GM19351 (cell line): ENCODE results near the gene EDIL3.
"Not testable (repeated sequence)": the region's sequence is repeated elsewhere in the genome, so short reads cannot be mapped to it uniquely, and the experiment has no call there.

ENCODE experiments used
- ATAC-seq: cut with Tn5 transposase; IDR thresholded peaks from one replicate; pipeline ENCODE4 v1.9.1; 2021; ENCODE audit warnings: mild to moderate bottlenecking, moderate library complexity; ENCODE audit not compliant: unreplicated experiment

The EDIL3 gene

GRCh38 chr5:84301535-84301934 is 83.1 kb downstream of the EDIL3 start:
- ATAC-seq = no peak

GRCh38 chr5:84299959-84300358 is 84.7 kb downstream of the EDIL3 start:
- no peak for ATAC-seq

- no peak for ATAC-seq
Measured at GRCh38 chr5:84298628-84299027, 86.1 kb downstream of the EDIL3 start.

GRCh38 chr5:84297641-84298040 is 87.0 kb downstream of the EDIL3 start:
- ATAC-seq = not testable (repeated sequence)

- no peak for ATAC-seq
Measured at GRCh38 chr5:84292788-84293653, 91.7 kb downstream of the EDIL3 start.

GRCh38 chr5:84292000-84292642 is 92.6 kb downstream of the EDIL3 start:
- no peak for ATAC-seq

GRCh38 chr5:84290673-84291072 is 94.0 kb downstream of the EDIL3 start:
- no peak for ATAC-seq

GRCh38 chr5:84290161-84290560 is 94.5 kb downstream of the EDIL3 start:
- ATAC-seq = no peak

- peak; percentile 65 for ATAC-seq
Measured at GRCh38 chr5:84287951-84288350, 96.7 kb downstream of the EDIL3 start.

GRCh38 chr5:84286662-84287061 is 98.0 kb downstream of the EDIL3 start:
- no peak for ATAC-seq

GRCh38 chr5:84285641-84286637 is 98.7 kb downstream of the EDIL3 start:
- ATAC-seq = no peak

GRCh38 chr5:84281383-84281782 is 103.3 kb downstream of the EDIL3 start:
- ATAC-seq = no peak

- no peak for ATAC-seq
Measured at GRCh38 chr5:84279234-84279633, 105.4 kb downstream of the EDIL3 start.

- no peak for ATAC-seq
Measured at GRCh38 chr5:84275609-84276008, 109.1 kb downstream of the EDIL3 start.

- peak; percentile 71 for ATAC-seq
Measured at GRCh38 chr5:84274585-84275468, 109.9 kb downstream of the EDIL3 start.

- no peak for ATAC-seq
Measured at GRCh38 chr5:84273517-84273883, 111.2 kb downstream of the EDIL3 start.

GRCh38 chr5:84272771-84273516 is 111.7 kb downstream of the EDIL3 start:
- ATAC-seq = no peak

- no peak for ATAC-seq
Measured at GRCh38 chr5:84265739-84266550, 118.7 kb downstream of the EDIL3 start.

GRCh38 chr5:84265130-84265529 is 119.5 kb downstream of the EDIL3 start:
- no peak for ATAC-seq
